ENCODE measurements around the gene DUS4L.
"Not testable (repeated sequence)": the region's sequence is repeated elsewhere in the genome, so short reads cannot be mapped to it uniquely, and the experiment has no call there.

DUS4L gene

GRCh38 chr7:107563775-107564552 is at the start of gene DUS4L, which contains the start of gene COG5:
Gene DUS4L, plus strand, starts transcription at chr7:107563971. Its CDS starts 3,100 bp downstream, at chr7:107567071.
Gene COG5, minus strand, starts transcription at chr7:107563920. Its CDS starts 24 bp downstream, at chr7:107563896.
- DNase-seq: peak; percentile 55 to 59

- DNase-seq: no peak
Measured at GRCh38 chr7:107526672-107527071, 37.1 kb upstream of the DUS4L start.

GRCh38 chr7:107527196-107527595 is 36.6 kb upstream of the DUS4L start:
- DNase-seq: no peak

GRCh38 chr7:107528461-107528860 is 35.3 kb upstream of the DUS4L start:
- no peak for DNase-seq

GRCh38 chr7:107530751-107531150 is 33.0 kb upstream of the DUS4L start:
- no peak for DNase-seq

GRCh38 chr7:107534139-107534538 is 29.6 kb upstream of the DUS4L start:
- DNase-seq: no peak

- DNase-seq: not testable (repeated sequence)
Measured at GRCh38 chr7:107537228-107537627, 26.5 kb upstream of the DUS4L start.

GRCh38 chr7:107538001-107538400 is 25.8 kb upstream of the DUS4L start:
- DNase-seq: no peak

GRCh38 chr7:107543338-107543993 is 20.3 kb upstream of the DUS4L start:
- no peak for DNase-seq

GRCh38 chr7:107544848-107545591 is 18.8 kb upstream of the DUS4L start:
- DNase-seq: no peak

- no peak for DNase-seq
Measured at GRCh38 chr7:107551936-107552335, 11.8 kb upstream of the DUS4L start.

- no peak for DNase-seq
Measured at GRCh38 chr7:107555893-107556292, 7.9 kb upstream of the DUS4L start.

GRCh38 chr7:107559864-107560263 is 3.9 kb upstream of the DUS4L start:
- DNase-seq: no peak

- DNase-seq: peak; percentile 5 to 32
Measured at GRCh38 chr7:107560898-107561516, 2.8 kb upstream of the DUS4L start.

- DNase-seq: peak in 1 of 2 experiments; percentile 48
Measured at GRCh38 chr7:107563081-107563774, 543 bp upstream of the DUS4L start.

GRCh38 chr7:107564553-107565298 is 955 bp downstream of the DUS4L start:
- DNase-seq: no peak

- DNase-seq: no peak
Measured at GRCh38 chr7:107570298-107570697, 6.5 kb downstream of the DUS4L start.

- DNase-seq: no peak
Measured at GRCh38 chr7:107573537-107573936, 9.8 kb downstream of the DUS4L start.

- no peak for DNase-seq
Measured at GRCh38 chr7:107579554-107579884, 15.7 kb downstream of the DUS4L start.

GRCh38 chr7:107579885-107580715 is 16.3 kb downstream of the DUS4L start, which contains the start of gene BCAP29:
Gene BCAP29, plus strand, starts transcription at chr7:107580246. Its CDS starts 527 bp downstream, at chr7:107580773.
- DNase-seq: peak; percentile 57 to 72
